ENCODE measurements around the gene CLUH.

- no peak for TF ChIP-seq CTCF (IDR thresholded peaks at IDR 0.05)
- TF ChIP-seq POLR2AphosphoS5 (IDR thresholded peaks at IDR 0.05) = no peak
- TF ChIP-seq POLR2A (IDR thresholded peaks at IDR 0.05) = no peak
Measured at GRCh38 chr17:2700030-2700490, 11.5 kb downstream of the CLUH start.

All from prostate gland (tissue), 2 donors.